ENCODE results near the gene MARCKSL1.

DNA sequence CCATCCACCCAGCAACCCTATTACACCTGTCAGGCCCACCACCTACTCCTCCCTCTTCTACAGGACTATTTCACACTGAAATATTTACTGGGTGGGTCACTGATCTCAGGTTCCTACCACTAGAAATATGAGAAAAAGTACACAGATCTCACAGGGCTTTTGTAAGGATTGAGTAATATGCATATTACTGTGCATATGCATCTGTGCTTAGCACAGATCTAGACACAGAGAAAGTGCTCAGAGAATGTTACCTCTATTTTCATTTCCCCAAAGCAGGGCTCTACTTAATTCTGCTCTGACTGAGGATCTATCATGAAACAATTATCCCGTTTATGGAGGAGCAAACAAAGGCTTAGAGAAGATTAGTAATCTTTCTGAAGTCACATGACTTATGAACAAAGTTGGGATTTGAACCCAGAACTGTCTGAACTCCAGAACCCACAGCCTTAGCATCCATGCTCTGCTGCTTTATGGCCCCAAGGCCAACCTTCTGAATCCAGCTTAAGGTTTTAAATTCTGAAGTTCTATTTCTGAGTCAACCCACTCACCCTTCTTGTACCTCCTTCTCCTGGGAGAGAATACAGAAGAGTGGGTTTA, 38.1 kb upstream of the MARCKSL1 start:
- TF ChIP-seq, protein P1, sequence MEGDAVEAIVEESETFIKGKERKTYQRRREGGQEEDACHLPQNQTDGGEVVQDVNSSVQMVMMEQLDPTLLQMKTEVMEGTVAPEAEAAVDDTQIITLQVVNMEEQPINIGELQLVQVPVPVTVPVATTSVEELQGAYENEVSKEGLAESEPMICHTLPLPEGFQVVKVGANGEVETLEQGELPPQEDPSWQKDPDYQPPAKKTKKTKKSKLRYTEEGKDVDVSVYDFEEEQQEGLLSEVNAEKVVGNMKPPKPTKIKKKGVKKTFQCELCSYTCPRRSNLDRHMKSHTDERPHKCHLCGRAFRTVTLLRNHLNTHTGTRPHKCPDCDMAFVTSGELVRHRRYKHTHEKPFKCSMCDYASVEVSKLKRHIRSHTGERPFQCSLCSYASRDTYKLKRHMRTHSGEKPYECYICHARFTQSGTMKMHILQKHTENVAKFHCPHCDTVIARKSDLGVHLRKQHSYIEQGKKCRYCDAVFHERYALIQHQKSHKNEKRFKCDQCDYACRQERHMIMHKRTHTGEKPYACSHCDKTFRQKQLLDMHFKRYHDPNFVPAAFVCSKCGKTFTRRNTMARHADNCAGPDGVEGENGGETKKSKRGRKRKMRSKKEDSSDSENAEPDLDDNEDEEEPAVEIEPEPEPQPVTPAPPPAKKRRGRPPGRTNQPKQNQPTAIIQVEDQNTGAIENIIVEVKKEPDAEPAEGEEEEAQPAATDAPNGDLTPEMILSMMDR (IDR thresholded peaks at IDR 0.05; ENCODE audit: poor library complexity, severe bottlenecking) = no peak
- TF ChIP-seq TAF1 (IDR thresholded peaks at IDR 0.05; ENCODE audit: low read depth) (no peak), POLR2AphosphoS5 (IDR thresholded peaks at IDR 0.05) (no peak), EP300 (conservative IDR thresholded peaks at IDR 0.05; ENCODE audit: poor library complexity, severe bottlenecking) (no peak)
